Fibroblast of villous mesenchyme (primary cell): ENCODE results near the gene KCNIP1. TPM values are rescaled to one million over a fixed set of nuclear protein-coding genes. Genes with fewer than 3 reads are reported as not detected.
"Not testable (repeated sequence)": the region's sequence is repeated elsewhere in the genome, so short reads cannot be mapped to it uniquely, and the experiment has no call there.

ENCODE experiments used
- DNase-seq: peaks from one replicate; pipeline ENCODE4 v3.0.0-alpha.2; 2010; ENCODE audit warnings: low read depth
- H3K4me3 ChIP-seq: 2 replicates; pipeline ENCODE4 v1.5.1; 2011; ENCODE audit warnings: low read depth, mild to moderate bottlenecking, low read length
- total RNA-seq: library from RNA; depleted of rRNA; stranded (reverse); fragments of >200 nt; gene quantifications from 2 replicates; pipeline ENCODE4 v1.2.3, GENCODE V29; 2012
- TF ChIP-seq, protein P1 (sequence below): IDR thresholded peaks from 2 replicates; pipeline ENCODE4 v1.5.1; 2012; ENCODE audit warnings: low read depth, mild to moderate bottlenecking, low read length; ENCODE audit not compliant: insufficient read depth

The KCNIP1 gene
- total RNA-seq, 1 donor: not detected

DNA sequence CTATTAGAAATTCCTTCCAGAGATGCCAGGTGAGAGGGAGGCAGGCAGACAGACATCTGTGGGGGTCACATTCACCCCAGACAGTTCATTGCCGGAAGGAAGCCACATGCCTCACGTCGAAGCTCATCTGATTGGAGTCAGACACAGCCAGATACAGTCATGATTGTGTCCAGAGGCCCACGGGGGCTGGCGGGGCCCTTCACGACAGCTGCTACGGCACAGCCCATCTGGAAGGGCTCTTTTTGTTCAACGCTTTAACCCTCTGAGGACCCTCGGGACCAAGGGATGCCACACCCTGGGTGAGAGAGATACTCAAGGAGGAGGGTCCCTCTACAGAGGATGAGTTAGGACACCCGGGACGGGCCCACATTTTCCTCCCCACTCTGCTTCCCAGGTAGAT is 247.8 kb downstream of the KCNIP1 start:
- TF ChIP-seq, protein P1, sequence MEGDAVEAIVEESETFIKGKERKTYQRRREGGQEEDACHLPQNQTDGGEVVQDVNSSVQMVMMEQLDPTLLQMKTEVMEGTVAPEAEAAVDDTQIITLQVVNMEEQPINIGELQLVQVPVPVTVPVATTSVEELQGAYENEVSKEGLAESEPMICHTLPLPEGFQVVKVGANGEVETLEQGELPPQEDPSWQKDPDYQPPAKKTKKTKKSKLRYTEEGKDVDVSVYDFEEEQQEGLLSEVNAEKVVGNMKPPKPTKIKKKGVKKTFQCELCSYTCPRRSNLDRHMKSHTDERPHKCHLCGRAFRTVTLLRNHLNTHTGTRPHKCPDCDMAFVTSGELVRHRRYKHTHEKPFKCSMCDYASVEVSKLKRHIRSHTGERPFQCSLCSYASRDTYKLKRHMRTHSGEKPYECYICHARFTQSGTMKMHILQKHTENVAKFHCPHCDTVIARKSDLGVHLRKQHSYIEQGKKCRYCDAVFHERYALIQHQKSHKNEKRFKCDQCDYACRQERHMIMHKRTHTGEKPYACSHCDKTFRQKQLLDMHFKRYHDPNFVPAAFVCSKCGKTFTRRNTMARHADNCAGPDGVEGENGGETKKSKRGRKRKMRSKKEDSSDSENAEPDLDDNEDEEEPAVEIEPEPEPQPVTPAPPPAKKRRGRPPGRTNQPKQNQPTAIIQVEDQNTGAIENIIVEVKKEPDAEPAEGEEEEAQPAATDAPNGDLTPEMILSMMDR: no peak
- no peak overlapping the region for H3K4me3 ChIP-seq

DNA sequence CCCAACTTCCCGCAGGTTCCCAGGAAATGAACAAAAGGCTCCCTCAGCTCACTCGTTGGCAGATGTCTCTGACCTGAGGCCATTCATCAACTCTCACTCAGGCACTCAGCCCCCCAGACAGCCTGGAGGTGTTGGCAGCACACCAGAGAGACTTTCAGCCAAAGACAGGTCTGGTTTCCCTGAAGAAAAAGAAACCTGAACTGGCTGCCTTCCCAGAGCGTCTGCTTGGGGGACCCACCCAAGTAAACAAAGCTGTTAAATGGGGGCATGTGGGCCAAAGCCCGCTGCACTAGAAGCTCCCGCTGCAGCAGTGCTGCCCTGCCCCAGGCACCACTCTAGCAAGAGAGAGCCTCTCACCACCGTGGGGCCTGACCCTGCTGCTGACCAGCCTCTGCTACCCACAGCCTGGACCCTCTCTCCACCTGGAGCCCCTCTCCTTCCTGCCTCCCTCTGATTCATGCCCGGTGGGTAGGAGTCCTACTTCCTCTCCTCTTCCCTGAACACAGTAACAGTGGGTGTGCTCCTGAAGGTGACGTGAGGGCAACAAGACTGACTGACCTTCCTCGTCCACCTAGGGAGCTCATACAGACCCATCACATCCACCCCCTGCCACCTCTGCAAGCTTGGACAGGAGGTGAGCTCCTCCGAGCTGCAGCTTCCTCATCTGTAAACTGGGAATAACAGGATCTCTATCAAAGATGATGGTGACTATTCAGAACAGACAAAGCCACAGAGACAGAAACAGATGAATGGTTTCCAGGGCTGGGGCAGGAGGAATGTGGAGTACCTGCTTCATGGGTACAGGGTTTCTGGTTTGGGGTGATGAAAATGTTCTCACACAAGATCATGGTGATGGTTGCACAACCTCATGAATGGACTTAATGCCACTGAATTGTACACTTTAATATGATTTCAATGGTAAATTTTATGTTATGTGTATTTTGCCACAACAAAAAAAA is 248.7 kb downstream of the KCNIP1 start:
- DNase-seq: no peak
- TF ChIP-seq, protein P1: no peak
- H3K4me3 ChIP-seq: no peak overlapping the region

More for the DNA sequence above, 247.8 kb downstream of the KCNIP1 start:
- DNase-seq: no peak

GRCh38 chr5:170753311-170753710 is 249.5 kb downstream of the KCNIP1 start:
- TF ChIP-seq, protein P1: no peak
- no peak overlapping the region for H3K4me3 ChIP-seq
- DNase-seq: no peak

DNA sequence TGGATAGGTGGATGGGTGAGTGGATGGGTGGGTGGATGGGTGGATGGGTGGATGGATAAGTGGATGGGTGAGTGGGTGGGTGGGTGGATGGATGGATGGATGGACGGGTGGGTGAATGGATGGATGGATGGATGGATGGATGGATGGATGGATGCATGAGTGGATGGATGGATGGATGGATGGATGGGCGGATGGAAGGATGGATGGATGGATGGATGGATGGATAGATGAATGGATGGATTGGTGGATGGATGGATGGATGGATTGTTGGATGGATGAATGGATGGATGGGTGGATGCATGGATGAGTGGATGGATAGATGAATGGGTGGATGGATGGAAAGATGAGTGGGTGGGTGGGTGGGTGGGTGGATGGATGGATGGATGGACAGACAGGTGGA is 250.7 kb downstream of the KCNIP1 start:
- not testable (repeated sequence) for DNase-seq, H3K4me3 ChIP-seq

DNA sequence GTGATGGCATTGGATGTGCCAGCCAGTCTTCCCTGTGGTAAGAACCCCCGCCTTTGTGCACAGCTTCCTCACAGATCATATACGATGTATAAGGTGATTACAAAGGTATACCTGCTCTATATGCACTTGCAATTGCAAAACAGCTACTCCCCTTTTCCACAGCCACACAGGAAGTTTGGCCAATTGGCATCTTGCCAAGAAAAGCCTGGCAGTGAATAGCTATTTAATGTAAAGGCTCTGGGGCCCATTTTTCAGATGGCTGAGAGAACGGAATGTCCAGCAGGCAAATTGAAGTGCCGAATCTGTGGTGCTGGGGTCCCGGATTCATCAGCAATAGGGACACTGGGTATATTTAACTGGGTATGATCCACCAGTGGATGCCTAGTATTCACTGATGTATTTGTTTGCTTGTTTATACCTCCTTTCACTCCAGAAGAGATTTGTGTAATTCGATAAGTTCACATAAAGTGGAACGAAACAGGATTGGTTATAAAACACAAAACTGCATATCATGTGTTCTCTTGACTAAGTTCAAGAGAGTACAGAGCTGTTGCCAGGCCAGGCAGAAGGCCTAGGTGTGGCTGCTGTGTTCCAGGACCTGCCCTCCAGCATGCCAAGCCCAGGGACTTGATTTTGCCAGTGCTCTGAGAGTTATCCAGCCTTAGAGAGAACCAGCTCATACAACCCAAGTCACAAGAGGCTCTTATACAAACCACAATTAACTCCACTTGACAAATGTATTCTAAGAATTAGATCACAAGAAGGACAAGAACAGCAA is 252.0 kb downstream of the KCNIP1 start:
- H3K4me3 ChIP-seq: no peak overlapping the region
- DNase-seq: no peak
- TF ChIP-seq, protein P1: no peak

DNA sequence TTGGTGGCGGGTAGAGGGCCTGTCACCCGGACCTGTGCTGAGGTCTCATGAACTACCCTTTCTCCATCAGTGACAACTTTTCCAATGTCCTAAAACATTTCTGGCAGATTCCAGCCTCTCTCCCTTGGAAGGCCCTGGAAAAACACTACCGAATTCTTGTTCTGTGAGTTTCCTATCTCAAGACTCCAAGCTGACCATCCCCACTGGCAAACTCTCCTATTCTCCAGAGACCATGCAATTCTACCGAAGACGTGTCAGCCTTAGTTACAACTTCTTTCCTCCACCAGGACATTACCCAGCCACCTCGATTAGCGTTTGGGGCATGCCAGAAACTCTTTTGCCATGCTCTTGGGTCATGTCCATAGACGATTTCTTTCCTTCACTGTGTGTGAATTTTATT is 252.9 kb downstream of the KCNIP1 start:
- TF ChIP-seq, protein P1: no peak
- DNase-seq: no peak
- H3K4me3 ChIP-seq: no peak overlapping the region

GRCh38 chr5:170757182-170757601 is 253.4 kb downstream of the KCNIP1 start:
- DNase-seq: peak; percentile 35
- no peak overlapping the region for H3K4me3 ChIP-seq
- TF ChIP-seq, protein P1: no peak
